Cardiac ventricle fibroblast (primary cell): Measurements from ENCODE around the gene SMG1. TPM values are rescaled to one million over a fixed set of nuclear protein-coding genes. Genes with fewer than 3 reads are reported as not detected.

ENCODE experiments used
- total RNA-seq: library from RNA; depleted of rRNA; stranded (reverse); fragments of >200 nt; gene quantifications from 2 replicates; pipeline ENCODE4 v1.2.3, GENCODE V29; 2015

Gene SMG1
- total RNA-seq: 32.6 and 42.5 TPM in 2 replicates

DNA sequence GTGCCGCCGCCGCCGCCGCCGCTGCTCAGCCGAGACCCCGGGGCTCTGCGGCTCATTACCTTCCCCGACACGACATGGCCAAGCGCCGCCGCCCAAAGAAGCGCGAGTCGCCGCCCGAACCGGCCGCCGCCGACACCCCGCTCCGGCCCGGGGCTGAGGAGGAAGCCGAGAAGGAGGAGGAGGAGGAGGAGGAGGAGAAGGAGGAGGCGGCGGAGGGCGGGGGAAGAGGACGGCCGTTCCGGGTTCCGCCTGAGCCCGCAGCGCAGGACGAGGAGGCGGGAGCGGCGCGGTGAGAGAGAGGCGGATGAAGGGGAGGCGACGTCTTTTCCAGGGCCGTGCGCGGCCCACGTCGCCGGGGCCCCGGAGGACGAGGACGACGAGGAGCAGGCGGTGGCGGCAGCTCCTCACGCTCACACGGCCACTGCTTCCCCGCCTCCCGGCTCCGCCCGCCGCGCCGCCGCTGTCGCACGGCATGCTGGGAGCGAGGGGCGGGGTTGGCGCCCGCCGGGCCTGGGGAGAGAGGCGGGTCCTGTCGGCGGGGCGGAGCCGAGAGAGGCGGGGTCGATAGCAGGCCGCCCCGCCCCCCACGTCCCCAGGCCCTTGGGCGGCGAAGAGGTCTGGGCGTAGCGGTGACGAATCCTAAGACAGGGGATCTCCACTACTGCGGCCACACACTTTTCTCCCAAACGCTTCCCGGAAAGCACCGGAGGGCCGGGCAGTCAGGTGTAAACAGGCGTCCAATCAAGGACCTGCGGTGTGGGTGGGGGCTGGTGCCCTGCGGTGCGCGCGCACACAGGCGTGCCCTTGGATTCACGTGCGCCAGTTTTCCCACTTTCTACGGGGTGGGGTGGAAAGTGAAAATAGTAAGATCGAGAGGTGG is at the start of gene SMG1:
TSS of gene SMG1 (minus strand) at position 423 of the 880 bp plus-strand sequence. CDS start at position 56, 367 bp downstream.

DNA sequence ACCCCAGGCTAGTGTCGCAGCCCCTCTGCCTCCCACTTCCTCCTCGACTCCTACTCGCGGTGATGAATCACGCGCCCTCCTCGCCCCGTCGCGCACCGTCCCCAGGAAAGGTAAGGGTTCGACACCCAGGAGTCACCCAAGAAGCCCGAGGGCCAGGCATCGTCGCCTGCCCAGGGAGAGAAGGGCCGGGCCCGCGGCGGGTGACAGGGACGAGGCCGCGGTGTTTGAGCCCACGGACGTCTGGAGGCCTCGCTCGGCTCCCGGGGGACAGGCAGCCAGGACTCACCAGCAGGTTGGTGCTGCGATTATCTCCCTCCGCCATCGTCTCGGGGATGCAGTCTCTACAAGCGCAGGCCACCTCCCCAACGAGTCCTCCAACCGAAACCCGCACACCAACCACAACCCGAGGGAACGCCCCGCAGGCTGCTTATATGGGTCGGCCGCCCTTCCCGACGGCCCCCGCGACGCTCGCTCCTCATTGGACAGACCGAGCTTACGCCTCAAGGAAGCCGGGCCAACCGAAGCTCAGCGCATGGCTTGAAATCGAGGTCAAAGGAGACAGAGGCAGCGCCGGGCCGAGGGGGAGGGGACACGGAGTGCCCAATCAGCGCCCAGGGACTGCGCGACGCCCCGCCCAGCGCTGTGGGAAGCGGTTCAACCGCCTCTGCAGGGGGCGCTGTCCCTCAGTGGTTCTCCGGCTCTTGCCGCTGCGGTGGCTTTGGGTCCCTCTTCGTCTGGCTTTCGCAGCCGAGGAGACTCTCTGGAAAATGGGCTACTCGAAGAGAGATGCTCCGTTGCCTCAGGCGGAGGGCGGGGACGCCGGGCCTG is 124.8 kb downstream of the SMG1 start, which contains the start of gene ARL6IP1:
TSS of gene ARL6IP1 (minus strand) at position 405 of the 828 bp plus-strand sequence. CDS start at position 322, 83 bp downstream.

DNA sequence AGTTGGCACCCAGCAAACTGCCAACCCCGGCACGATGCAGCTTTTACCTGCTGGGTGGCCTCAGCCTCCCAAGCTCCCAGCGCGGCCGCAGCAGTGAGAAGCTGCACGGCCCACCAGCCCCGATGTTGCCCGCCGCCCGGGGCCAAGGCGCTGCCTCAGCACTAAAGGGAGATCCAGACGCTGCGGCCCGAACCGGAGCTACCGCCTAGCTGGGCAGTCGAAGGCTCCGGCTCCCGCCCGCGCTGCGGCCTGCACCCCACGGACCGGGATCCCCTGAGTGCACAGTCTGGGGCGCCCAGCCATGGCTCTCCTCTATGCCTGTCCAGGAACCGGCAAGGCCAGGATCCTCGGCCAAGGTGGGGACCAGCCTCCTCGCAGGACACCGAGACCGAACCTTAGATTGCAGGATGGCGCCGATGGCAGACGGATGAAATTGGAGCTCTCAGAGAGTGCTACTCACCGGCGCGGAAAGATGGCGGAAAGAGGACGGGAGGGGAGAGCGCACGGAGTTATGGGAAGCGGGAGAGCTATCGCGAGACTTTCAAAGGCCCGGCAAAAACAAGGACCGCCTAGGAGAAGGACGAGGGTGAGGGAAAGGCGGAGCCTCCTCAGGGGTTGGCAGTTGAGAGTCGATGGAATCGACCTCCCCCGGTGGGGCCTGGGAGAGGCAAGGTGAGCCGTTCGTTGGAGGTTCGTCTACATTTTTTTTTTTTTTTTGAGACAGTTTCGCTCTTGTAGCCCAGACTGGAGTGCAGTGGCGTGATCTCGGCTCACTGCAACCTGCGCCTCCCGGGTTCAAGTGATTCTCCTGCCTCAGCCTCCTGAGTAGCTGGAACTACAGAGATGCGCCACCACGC is 136.1 kb downstream of the SMG1 start, which contains the start of gene RPS15A:
TSS of gene RPS15A (minus strand) at position 485 of the 857 bp plus-strand sequence. CDS start 1,221 bp downstream, outside the sequence.

Other genes starting within 250 kb of the SMG1 start
- 3,042 and 3,708 TPM in 2 replicates for gene RPS15A, start 136.1 kb downstream of the SMG1 start, total RNA-seq
- gene ARL6IP1, start 124.9 kb downstream of the SMG1 start, total RNA-seq: 90.5 and 137 TPM in 2 replicates
- gene TMC7, start 57.5 kb upstream of the SMG1 start, total RNA-seq: 0.06 TPM in 1 of 2 replicates, not detected in the other
- 9.1 and 16.4 TPM in 2 replicates for gene COQ7, start 141.2 kb upstream of the SMG1 start, total RNA-seq
- 63.8 and 66.1 TPM in 2 replicates for gene ITPRIPL2, start 187.6 kb upstream of the SMG1 start, total RNA-seq
- gene SYT17, start 241.8 kb upstream of the SMG1 start, total RNA-seq: 0.12 and 0.59 TPM in 2 replicates